ENCODE measurements around the gene GLYATL1.
"Not testable (repeated sequence)": the region's sequence is repeated elsewhere in the genome, so short reads cannot be mapped to it uniquely, and the experiment has no call there.

The GLYATL1 gene

DNA sequence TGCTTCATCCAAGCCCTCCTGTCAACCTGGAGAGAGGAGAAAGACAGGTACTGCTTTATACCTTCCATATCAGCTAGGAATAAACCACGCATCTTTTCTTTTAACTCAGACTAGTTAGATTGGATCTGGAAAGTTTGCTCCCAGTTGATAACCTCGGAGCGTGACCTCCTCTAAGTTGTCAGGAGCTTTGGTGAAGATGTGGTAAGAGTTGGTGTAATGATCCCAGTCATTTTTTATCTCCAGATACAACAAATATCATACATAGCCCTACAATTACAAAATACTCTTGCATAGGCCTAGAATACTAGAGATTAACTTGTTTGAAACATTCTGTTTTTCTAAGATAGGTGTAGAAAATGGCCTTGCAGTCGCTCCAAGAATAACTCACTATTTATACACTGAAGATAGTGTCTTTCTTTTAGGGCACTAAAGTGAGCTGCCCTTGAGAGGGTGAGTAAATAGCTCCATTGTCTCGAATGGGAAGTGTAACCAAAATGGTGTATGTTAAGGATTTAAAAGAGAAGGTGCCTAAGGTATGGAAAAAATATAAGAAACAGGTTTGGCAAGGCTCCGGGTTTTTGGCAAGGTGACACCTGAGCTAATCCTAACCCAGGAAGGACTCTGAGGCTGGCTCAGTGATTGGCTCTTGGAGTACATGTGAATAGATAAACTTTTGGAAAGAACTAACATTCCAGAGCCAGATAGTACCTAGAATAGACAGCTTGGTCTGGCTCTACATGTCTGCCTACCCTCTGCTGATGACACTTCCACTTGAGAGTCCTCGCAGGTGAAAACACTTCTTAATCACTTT, 59.4 kb downstream of the GLYATL1 start:
- no peak for DNase-seq (ENCODE audit: low read depth)

DNA sequence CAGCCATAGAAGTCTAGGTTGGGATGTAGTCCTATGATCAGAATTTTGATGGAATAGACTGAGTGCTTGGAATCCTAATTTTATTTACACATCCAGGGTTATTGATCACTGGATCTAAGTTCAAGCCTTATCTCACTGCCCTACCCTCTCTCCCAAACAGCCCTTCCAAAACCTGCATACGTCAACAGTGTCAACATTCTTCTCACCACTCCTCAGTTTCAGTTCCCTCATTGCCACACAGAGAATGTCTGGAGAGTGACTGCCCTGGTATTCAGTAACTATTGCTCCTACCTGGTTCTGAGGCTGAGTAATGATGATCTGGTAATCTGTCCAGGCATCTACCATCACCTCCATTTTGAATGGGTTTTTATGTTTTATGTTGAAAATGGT, 60.0 kb downstream of the GLYATL1 start:
- DNase-seq (ENCODE audit: low read depth): no peak

DNA sequence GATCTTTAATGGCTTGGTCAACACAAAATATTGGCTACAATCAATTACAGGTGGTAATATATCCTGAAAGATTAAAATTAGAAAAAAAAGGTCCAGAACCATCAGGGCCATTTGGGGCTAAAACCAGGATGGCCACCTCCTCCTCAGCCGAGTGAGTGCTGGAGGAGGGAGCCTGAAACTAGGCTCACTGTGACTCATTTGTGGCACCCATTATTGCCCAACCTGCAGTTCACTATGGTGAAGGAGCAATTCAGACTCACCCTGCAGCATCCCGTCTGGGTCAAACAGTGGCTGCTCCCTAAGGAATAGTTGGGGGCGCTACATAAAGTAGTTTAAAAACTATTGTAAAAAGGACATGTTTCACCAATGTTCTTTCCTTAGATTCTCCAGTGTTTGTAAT, 60.7 kb downstream of the GLYATL1 start:
- no peak for DNase-seq (ENCODE audit: low read depth)

DNA sequence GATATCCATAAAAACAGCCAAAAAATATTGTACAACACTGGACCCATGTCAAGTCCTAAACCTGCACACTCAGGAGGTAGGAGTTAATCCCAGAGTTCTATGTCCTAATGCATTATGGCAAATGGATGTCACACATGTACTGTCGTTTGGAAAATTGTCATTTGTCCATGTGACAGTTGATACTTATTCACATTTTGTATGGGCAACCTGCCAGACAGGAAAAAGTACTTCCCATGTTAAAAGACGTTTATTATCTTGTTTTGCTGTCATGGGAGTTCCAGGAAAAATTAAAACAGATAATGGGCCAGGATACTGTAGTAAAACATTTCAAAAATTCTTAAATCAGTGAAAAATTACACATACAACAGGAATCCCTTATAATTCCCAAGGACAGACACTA, 62.7 kb downstream of the GLYATL1 start:
- DNase-seq (ENCODE audit: low read depth): not testable (repeated sequence)
